HepG2 (cell line): ENCODE results near the gene PDZD7. TPM values are rescaled to one million over a fixed set of nuclear protein-coding genes. Genes with fewer than 3 reads are reported as not detected.

Experiments
- FOXK1 ChIP-seq: sonication (generic); formaldehyde crosslinking; IDR thresholded peaks from 2 replicates; pipeline ENCODE4 v1.4.0; 2020; ENCODE audit warnings: low read depth, missing genetic modification reagents, borderline replicate concordance
- HDAC1 ChIP-seq: sonication (generic); formaldehyde crosslinking; IDR thresholded peaks from 2 replicates; pipeline ENCODE4 v1.5.1; 2020; ENCODE audit warnings: mild to moderate bottlenecking, missing genetic modification reagents
- KDM4B ChIP-seq: sonication (generic); formaldehyde crosslinking; IDR thresholded peaks from 2 replicates; pipeline ENCODE4 v1.4.0; 2020; ENCODE audit warnings: missing genetic modification reagents
- KDM5B ChIP-seq: sonication (generic); formaldehyde crosslinking; IDR thresholded peaks from 2 replicates; pipeline ENCODE4 v1.4.0; 2020; ENCODE audit warnings: missing genetic modification reagents, mild to moderate bottlenecking, borderline replicate concordance
- KDM6A ChIP-seq: IDR thresholded peaks from 2 replicates; pipeline ENCODE4 v1.6.1; 2016; ENCODE audit warnings: low read depth
- KLF6 ChIP-seq: IDR thresholded peaks from 2 replicates; pipeline ENCODE4 v1.8.0; 2016; ENCODE audit warnings: missing biosample characterization, missing genetic modification reagents
- NFKB2 ChIP-seq: sonication (generic); formaldehyde crosslinking; IDR thresholded peaks from 2 replicates; pipeline ENCODE4 v1.4.0; 2020; ENCODE audit warnings: missing genetic modification reagents, borderline replicate concordance
- NRL ChIP-seq: sonication (generic); formaldehyde crosslinking; IDR thresholded peaks from 2 replicates; pipeline ENCODE4 v1.5.0; 2020; ENCODE audit warnings: missing genetic modification reagents, mild to moderate bottlenecking, moderate library complexity, borderline replicate concordance
- PLRG1 ChIP-seq: fragments of 450-650 bp; conservative IDR thresholded peaks from 2 replicates; pipeline ENCODE4 v1.6.1; 2016
- SNAI1 ChIP-seq: sonication (generic); formaldehyde crosslinking; IDR thresholded peaks from 2 replicates; pipeline ENCODE4 v1.5.0; 2020; ENCODE audit warnings: mild to moderate bottlenecking, missing genetic modification reagents, borderline replicate concordance
- SNAPC5 ChIP-seq: sonication (generic); formaldehyde crosslinking; IDR thresholded peaks from 2 replicates; pipeline ENCODE4 v1.8.1; 2023; ENCODE audit warnings: mild to moderate bottlenecking, missing genetic modification reagents, borderline replicate concordance
- ZFP36L1 ChIP-seq: sonication (generic); formaldehyde crosslinking; IDR thresholded peaks from 2 replicates; pipeline ENCODE4 v1.8.0; 2022; ENCODE audit warnings: mild to moderate bottlenecking, missing genetic modification reagents, moderate library complexity
- ZNF138 ChIP-seq: sonication (generic); formaldehyde crosslinking; IDR thresholded peaks from 2 replicates; pipeline ENCODE4 v1.5.0; 2020; ENCODE audit warnings: mild to moderate bottlenecking, low read depth, missing genetic modification reagents
- ZNF143 ChIP-seq: sonication (generic); formaldehyde crosslinking; IDR thresholded peaks from 2 replicates; pipeline ENCODE4 v1.4.0; 2020; ENCODE audit warnings: missing genetic modification reagents
- ZNF20 ChIP-seq: sonication (generic); formaldehyde crosslinking; IDR thresholded peaks from 2 replicates; pipeline ENCODE4 v1.4.0; 2020; ENCODE audit warnings: mild to moderate bottlenecking, moderate library complexity, missing genetic modification reagents
- ZNF383 ChIP-seq: sonication (generic); formaldehyde crosslinking; IDR thresholded peaks from 2 replicates; pipeline ENCODE4 v1.4.0; 2020; ENCODE audit warnings: missing genetic modification reagents, mild to moderate bottlenecking, borderline replicate concordance
- ZNF644 ChIP-seq: IDR thresholded peaks from 2 replicates; pipeline ENCODE4 v1.6.1; 2016; ENCODE audit warnings: low read depth
- polyA plus RNA-seq, 8 experiments: library from polyadenylated mRNA; depleted of rRNA in 3 of 8; stranded (reverse) in 7 of 8; unstranded in 1 of 8; fragments of >200 nt; fragmentation: Illumina TruSeq in 4 of 8; extraction: Trizol in 4 of 8; gene quantifications; 2 replicates each; pipeline versions ENCODE4 v1.2.1 to v1.2.3, GENCODE V29; 2011 to 2016; ENCODE audit warnings: low read depth in 4 of 8, missing spikeins in 1 of 8, mixed read lengths in 1 of 8; ENCODE audit not compliant: insufficient read depth in 1 of 8
- total RNA-seq, 5 experiments: library from RNA; depleted of rRNA; stranded (reverse); fragments of >200 nt; fragmentation: Illumina TruSeq; extraction: Trizol; gene quantifications; 2 replicates each; pipeline ENCODE4 v1.2.3, GENCODE V29; 2016; ENCODE audit warnings: low read depth in 1 of 5
- TF ChIP-seq, protein P1 (sequence below): IDR thresholded peaks from 2 replicates; pipeline ENCODE4 v1.6.1; 2016; ENCODE audit warnings: low read depth, borderline replicate concordance
- TF ChIP-seq, protein P2 (sequence below): sonication (generic); formaldehyde crosslinking; IDR thresholded peaks from 2 replicates; pipeline ENCODE4 v1.4.0; 2020; ENCODE audit warnings: missing genetic modification reagents
- TF ChIP-seq, protein P3 (sequence below), 2 experiments: fragments of 450-650 bp in 1 of 2; sonication (generic) in 1 of 2; formaldehyde crosslinking; IDR thresholded peaks; 2 replicates each; pipeline versions ENCODE4 v1.5.0 to v1.8.0; 2020 to 2022; ENCODE audit warnings: mild to moderate bottlenecking in 1 of 2, missing genetic modification reagents in 1 of 2
- TF ChIP-seq, protein P4 (sequence below): sonication (generic); formaldehyde crosslinking; IDR thresholded peaks from 2 replicates; pipeline ENCODE4 v1.4.0; 2020; ENCODE audit warnings: missing genetic modification reagents, borderline replicate concordance
- TF ChIP-seq, protein P5 (sequence below): sonication (generic); formaldehyde crosslinking; IDR thresholded peaks from 2 replicates; pipeline ENCODE4 v1.4.0; 2020; ENCODE audit warnings: missing genetic modification reagents

PDZD7 gene
- total and polyA plus RNA-seq, 2 of the 13 experiments (the other 11 are each of a cell fraction or from before 2014, with no cell fraction given), result 0.58 to 0.73 TPM

GRCh38 chr10:100970914-100971811 lies 59.8 kb downstream of the PDZD7 start (continued):
- TF ChIP-seq, protein P1, sequence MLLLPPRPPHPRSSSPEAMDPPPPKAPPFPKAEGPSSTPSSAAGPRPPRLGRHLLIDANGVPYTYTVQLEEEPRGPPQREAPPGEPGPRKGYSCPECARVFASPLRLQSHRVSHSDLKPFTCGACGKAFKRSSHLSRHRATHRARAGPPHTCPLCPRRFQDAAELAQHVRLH (CRISPR knock-in tag), result peak; percentile 71; the same call in 1 of the 2 replicates
- TF ChIP-seq ZNF143 (CRISPR knock-in tag), result peak; percentile 47; the same call in 1 of the 2 replicates
- peak; percentile 90 for TF ChIP-seq KDM6A (CRISPR knock-in tag)
- no peak; the same call in 1 of the 2 replicates for TF ChIP-seq SNAI1 (CRISPR knock-in tag)
- TF ChIP-seq FOXK1 (CRISPR knock-in tag), result peak; percentile 94; the same call in 1 of the 2 replicates
- TF ChIP-seq, protein P2, sequence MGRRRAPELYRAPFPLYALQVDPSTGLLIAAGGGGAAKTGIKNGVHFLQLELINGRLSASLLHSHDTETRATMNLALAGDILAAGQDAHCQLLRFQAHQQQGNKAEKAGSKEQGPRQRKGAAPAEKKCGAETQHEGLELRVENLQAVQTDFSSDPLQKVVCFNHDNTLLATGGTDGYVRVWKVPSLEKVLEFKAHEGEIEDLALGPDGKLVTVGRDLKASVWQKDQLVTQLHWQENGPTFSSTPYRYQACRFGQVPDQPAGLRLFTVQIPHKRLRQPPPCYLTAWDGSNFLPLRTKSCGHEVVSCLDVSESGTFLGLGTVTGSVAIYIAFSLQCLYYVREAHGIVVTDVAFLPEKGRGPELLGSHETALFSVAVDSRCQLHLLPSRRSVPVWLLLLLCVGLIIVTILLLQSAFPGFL, result no peak
- no peak for TF ChIP-seq PLRG1
- TF ChIP-seq ZNF383 (CRISPR knock-in tag), result no peak
- 0 out of 2 replicates have a peak, but pooled peaks have one; percentile 9 for TF ChIP-seq NRL (CRISPR knock-in tag)
- TF ChIP-seq, protein P3, sequence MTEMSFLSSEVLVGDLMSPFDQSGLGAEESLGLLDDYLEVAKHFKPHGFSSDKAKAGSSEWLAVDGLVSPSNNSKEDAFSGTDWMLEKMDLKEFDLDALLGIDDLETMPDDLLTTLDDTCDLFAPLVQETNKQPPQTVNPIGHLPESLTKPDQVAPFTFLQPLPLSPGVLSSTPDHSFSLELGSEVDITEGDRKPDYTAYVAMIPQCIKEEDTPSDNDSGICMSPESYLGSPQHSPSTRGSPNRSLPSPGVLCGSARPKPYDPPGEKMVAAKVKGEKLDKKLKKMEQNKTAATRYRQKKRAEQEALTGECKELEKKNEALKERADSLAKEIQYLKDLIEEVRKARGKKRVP (CRISPR knock-in tag; IDR thresholded peaks at IDR 0.05), result no peak
- TF ChIP-seq HDAC1, result peak; percentile 93
- TF ChIP-seq KDM5B (CRISPR knock-in tag), result peak; percentile 44; the same call in 1 of the 2 replicates
- TF ChIP-seq ZNF138 (CRISPR knock-in tag), result 0 out of 2 replicates have a peak, but pooled peaks have one; percentile 83
- peak; percentile 79; the same call in 1 of the 2 replicates for TF ChIP-seq KDM4B (CRISPR knock-in tag)
- 0 out of 2 replicates have a peak, but pooled peaks have one; percentile 29 for TF ChIP-seq SNAPC5 (CRISPR knock-in tag)
- no peak for TF ChIP-seq ZFP36L1 (CRISPR knock-in tag)
- TF ChIP-seq ZNF644, result no peak
- peak; percentile 39; the same call in 1 of the 2 replicates for TF ChIP-seq KLF6 (CRISPR knock-in tag)
- TF ChIP-seq ZNF20, result no peak
- peak; percentile 53; the same call in 1 of the 2 replicates for TF ChIP-seq NFKB2 (CRISPR knock-in tag)
- TF ChIP-seq, protein P4, sequence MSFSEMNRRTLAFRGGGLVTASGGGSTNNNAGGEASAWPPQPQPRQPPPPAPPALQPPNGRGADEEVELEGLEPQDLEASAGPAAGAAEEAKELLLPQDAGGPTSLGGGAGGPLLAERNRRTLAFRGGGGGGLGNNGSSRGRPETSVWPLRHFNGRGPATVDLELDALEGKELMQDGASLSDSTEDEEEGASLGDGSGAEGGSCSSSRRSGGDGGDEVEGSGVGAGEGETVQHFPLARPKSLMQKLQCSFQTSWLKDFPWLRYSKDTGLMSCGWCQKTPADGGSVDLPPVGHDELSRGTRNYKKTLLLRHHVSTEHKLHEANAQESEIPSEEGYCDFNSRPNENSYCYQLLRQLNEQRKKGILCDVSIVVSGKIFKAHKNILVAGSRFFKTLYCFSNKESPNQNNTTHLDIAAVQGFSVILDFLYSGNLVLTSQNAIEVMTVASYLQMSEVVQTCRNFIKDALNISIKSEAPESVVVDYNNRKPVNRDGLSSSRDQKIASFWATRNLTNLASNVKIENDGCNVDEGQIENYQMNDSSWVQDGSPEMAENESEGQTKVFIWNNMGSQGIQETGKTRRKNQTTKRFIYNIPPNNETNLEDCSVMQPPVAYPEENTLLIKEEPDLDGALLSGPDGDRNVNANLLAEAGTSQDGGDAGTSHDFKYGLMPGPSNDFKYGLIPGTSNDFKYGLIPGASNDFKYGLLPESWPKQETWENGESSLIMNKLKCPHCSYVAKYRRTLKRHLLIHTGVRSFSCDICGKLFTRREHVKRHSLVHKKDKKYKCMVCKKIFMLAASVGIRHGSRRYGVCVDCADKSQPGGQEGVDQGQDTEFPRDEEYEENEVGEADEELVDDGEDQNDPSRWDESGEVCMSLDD, result peak; percentile 81; the same call in 1 of the 2 replicates
- TF ChIP-seq, protein P5, sequence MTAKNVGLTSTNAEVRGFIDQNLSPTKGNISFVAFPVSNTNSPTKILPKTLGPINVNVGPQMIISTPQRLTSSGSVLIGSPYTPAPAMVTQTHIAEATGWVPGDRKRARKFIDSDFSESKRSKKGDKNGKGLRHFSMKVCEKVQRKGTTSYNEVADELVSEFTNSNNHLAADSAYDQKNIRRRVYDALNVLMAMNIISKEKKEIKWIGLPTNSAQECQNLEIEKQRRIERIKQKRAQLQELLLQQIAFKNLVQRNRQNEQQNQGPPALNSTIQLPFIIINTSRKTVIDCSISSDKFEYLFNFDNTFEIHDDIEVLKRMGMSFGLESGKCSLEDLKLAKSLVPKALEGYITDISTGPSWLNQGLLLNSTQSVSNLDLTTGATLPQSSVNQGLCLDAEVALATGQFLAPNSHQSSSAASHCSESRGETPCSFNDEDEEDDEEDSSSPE (CRISPR knock-in tag), result peak; percentile 71
